Measurements from ENCODE around the gene BACE2.

DNA sequence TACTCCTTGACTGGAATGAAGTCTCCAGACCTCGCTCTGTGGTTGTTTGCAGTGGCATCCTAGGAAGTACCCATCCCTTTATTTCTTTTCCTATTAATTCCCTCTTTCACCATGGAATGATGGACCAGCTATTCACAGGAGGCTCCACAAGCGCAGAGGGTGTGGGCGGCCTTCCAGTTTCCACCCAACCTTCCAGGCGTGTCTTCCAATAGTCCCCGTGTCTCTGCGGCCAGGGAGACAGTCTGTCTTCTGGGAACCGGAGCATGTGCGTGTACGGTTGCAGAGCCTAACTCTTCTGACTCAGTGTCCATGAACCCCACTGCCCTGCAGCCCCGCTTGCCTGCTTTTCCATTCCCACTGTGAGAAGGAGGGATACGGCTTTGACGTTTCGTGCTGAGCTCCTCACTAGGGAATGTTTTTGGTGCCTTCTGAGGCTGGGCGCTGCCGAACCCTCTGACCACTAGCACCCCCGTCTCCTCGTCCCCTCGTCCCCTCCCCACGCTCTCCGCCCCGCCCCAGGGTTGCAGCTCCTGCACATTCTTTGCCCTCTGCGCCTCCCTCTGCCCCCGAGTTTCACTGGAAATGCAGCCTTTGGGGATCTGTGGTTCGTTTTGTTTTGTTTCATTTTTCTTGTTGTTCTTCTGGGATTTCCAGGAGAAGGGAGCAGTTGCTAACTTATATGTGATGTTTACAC, 122.3 kb downstream of the BACE2 start:
- no peak for TF ChIP-seq POLR2A (IDR thresholded peaks at IDR 0.05; ENCODE audit: low read depth, low read length)
- TF ChIP-seq, protein P1, sequence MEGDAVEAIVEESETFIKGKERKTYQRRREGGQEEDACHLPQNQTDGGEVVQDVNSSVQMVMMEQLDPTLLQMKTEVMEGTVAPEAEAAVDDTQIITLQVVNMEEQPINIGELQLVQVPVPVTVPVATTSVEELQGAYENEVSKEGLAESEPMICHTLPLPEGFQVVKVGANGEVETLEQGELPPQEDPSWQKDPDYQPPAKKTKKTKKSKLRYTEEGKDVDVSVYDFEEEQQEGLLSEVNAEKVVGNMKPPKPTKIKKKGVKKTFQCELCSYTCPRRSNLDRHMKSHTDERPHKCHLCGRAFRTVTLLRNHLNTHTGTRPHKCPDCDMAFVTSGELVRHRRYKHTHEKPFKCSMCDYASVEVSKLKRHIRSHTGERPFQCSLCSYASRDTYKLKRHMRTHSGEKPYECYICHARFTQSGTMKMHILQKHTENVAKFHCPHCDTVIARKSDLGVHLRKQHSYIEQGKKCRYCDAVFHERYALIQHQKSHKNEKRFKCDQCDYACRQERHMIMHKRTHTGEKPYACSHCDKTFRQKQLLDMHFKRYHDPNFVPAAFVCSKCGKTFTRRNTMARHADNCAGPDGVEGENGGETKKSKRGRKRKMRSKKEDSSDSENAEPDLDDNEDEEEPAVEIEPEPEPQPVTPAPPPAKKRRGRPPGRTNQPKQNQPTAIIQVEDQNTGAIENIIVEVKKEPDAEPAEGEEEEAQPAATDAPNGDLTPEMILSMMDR (IDR thresholded peaks at IDR 0.05; ENCODE audit: extremely low read depth in 1 of 2, insufficient read depth in 1 of 2, low read depth in 1 of 2, low read length in 2 of 2) = no peak
- no peak for TF ChIP-seq EZH2 (IDR thresholded peaks at IDR 0.05; ENCODE audit: borderline replicate concordance, low read depth, low read length, severe bottlenecking)
